Measurements from ENCODE around the gene LMF1. TPM values are rescaled to one million over a fixed set of nuclear protein-coding genes. Genes with fewer than 3 reads are reported as not detected.

LMF1 gene
- total and polyA plus RNA-seq, 2 donors (not counting 1 experiment from before 2014, with no cell fraction given) = 36.4 to 63.2 TPM

- ATAC-seq (ENCODE audit: low read depth) (no peak), DNase-seq (no peak)
- H4K20me1 ChIP-seq (ENCODE audit: control insufficient read depth, insufficient read depth, low read length, poor library complexity, severe bottlenecking) = no peaks in the 10 kb centered on the region
- WGBS (ENCODE audit: insufficient coverage) = 95% methylated on average over 14 of the region's 15 CpGs
- peaks cover 0 to 9% of the 10 kb centered on the region in 2 experiments for H3K36me3 ChIP-seq (replicated peaks in 1 of 2; ENCODE audit: control extremely low read depth in 1 of 2, control insufficient read depth in 1 of 2, extremely low read depth in 1 of 2, insufficient read depth in 2 of 2, low read length in 1 of 2)
- no peak overlapping the region for H3K4me2 ChIP-seq (replicated peaks; ENCODE audit: low read depth, low read length, poor library complexity, severe bottlenecking)
- Mint-ChIP-seq H3K27ac (no peak overlapping the region), H3K4me3 (no peak overlapping the region), H3K9me3 (ENCODE audit: insufficient read depth) (peaks cover 3% of the 10 kb centered on the region), H3K4me1 (no peaks in the 10 kb centered on the region), H3K27me3 (no peaks in the 10 kb centered on the region)
- intact Hi-C loops (cut with micrococcal nuclease) = no loop called here
- no peaks in the 10 kb centered on the region for H3K27me3 ChIP-seq (replicated peaks in 1 of 4; ENCODE audit: control extremely low read depth in 1 of 4, control insufficient read depth in 3 of 4, insufficient read depth in 4 of 4, low read length in 3 of 4)
- no peak overlapping the region for H3K27ac ChIP-seq (ENCODE audit: low read length in 2 of 2)
- no peak overlapping the region for H3K4me3 ChIP-seq (ENCODE audit: control extremely low read depth in 1 of 5, extremely low read depth in 1 of 5, insufficient read depth in 1 of 5, low read depth in 2 of 5, low read length in 4 of 5)
- TF ChIP-seq CTCF (IDR thresholded peaks at IDR 0.05) (no peak), EZH2 (IDR thresholded peaks at IDR 0.05; ENCODE audit: borderline replicate concordance, insufficient read depth, low read depth, low read length, poor library complexity, severe bottlenecking) (no peak)
- POLR2A ChIA-PET = no interaction called here
- H3K9ac ChIP-seq (ENCODE audit: low read length) = no peak overlapping the region
- no peak overlapping the region for H2AFZ ChIP-seq (ENCODE audit: insufficient read depth, low read depth, low read length, poor library complexity, severe bottlenecking)
- H3K79me2 ChIP-seq (ENCODE audit: control insufficient read depth, insufficient read depth, low read length) = no peaks in the 10 kb centered on the region
- peaks cover 0 to 32% (median 0%) of the 10 kb centered on the region in 3 donors for H3K9me3 ChIP-seq (ENCODE audit: control extremely low read depth in 1 of 3, control insufficient read depth in 2 of 3, insufficient read depth in 1 of 3, low read length in 2 of 3)
- H3K4me1 ChIP-seq (ENCODE audit: control insufficient read depth in 2 of 2, insufficient read depth in 2 of 2, low read length in 2 of 2) = no peaks in the 10 kb centered on the region
- CTCF ChIA-PET = no interaction called here
Measured at GRCh38 chr16:927406-927805, 43.4 kb downstream of the LMF1 start.

GRCh38 chr16:926715-927114, 44.1 kb downstream of the LMF1 start:
- H3K4me1 ChIP-seq (ENCODE audit: control insufficient read depth in 2 of 2, insufficient read depth in 2 of 2, low read length in 2 of 2) = no peaks in the 10 kb centered on the region
- H3K4me2 ChIP-seq (replicated peaks; ENCODE audit: low read depth, low read length, poor library complexity, severe bottlenecking) = no peak overlapping the region
- Mint-ChIP-seq H3K27ac (no peak overlapping the region), H3K9me3 (ENCODE audit: insufficient read depth) (peaks cover 3% of the 10 kb centered on the region), H3K4me1 (no peaks in the 10 kb centered on the region), H3K27me3 (no peaks in the 10 kb centered on the region), H3K4me3 (no peak overlapping the region)
- no peak overlapping the region for H2AFZ ChIP-seq (ENCODE audit: insufficient read depth, low read depth, low read length, poor library complexity, severe bottlenecking)
- H4K20me1 ChIP-seq (ENCODE audit: control insufficient read depth, insufficient read depth, low read length, poor library complexity, severe bottlenecking) = no peaks in the 10 kb centered on the region
- peaks cover 0 to 9% of the 10 kb centered on the region in 2 experiments for H3K36me3 ChIP-seq (replicated peaks in 1 of 2; ENCODE audit: control extremely low read depth in 1 of 2, control insufficient read depth in 1 of 2, extremely low read depth in 1 of 2, insufficient read depth in 2 of 2, low read length in 1 of 2)
- WGBS (ENCODE audit: insufficient coverage) = 92% methylated on average over 8 of the region's 8 CpGs
- no peak for TF ChIP-seq CTCF (IDR thresholded peaks at IDR 0.05)
- TF ChIP-seq EZH2 (IDR thresholded peaks at IDR 0.05; ENCODE audit: borderline replicate concordance, insufficient read depth, low read depth, low read length, poor library complexity, severe bottlenecking) = no peak
- ChIA-PET CTCF (no interaction called here), POLR2A (no interaction called here)
- peaks cover 0 to 32% (median 0%) of the 10 kb centered on the region in 3 donors for H3K9me3 ChIP-seq (ENCODE audit: control extremely low read depth in 1 of 3, control insufficient read depth in 2 of 3, insufficient read depth in 1 of 3, low read length in 2 of 3)
- DNase-seq (no peak), ATAC-seq (ENCODE audit: low read depth) (no peak)
- H3K79me2 ChIP-seq (ENCODE audit: control insufficient read depth, insufficient read depth, low read length) = no peaks in the 10 kb centered on the region
- no peak overlapping the region for H3K27ac ChIP-seq (ENCODE audit: low read length in 2 of 2)
- no peak overlapping the region for H3K9ac ChIP-seq (ENCODE audit: low read length)
- intact Hi-C loops (cut with micrococcal nuclease) = no loop called here
- H3K27me3 ChIP-seq (replicated peaks in 1 of 4; ENCODE audit: control extremely low read depth in 1 of 4, control insufficient read depth in 3 of 4, insufficient read depth in 4 of 4, low read length in 3 of 4) = no peaks in the 10 kb centered on the region
- no peak overlapping the region for H3K4me3 ChIP-seq (ENCODE audit: control extremely low read depth in 1 of 5, extremely low read depth in 1 of 5, insufficient read depth in 1 of 5, low read depth in 2 of 5, low read length in 4 of 5)

Data from B cell (primary cell).